PC-3 (cell line): ENCODE measurements around the gene PAPOLB. TPM values are rescaled to one million over a fixed set of nuclear protein-coding genes. Genes with fewer than 3 reads are reported as not detected.

ENCODE experiments used
- ATAC-seq: fragments of 200-7000 bp; cut with Tn5 transposase; 2 replicates; pipeline ENCODE4 v1.9.1; 2020; ENCODE audit warnings: mild to moderate bottlenecking, moderate library complexity
- BruUV-seq: library from RNA; stranded (reverse); fragments of 400-500 nt; replicated peaks from 2 replicates; lab custom pipeline; 2021; lab: Mats Ljungman, UMichigan
- CTCF ChIA-PET: fragments of 300-600 bp; sonication (Branson Sonifier 250); formaldehyde crosslinking; loops from one replicate; lab custom pipeline; 2022; ENCODE audit warnings: antibody characterized with exemption; lab: Charles Lee
- POLR2A ChIA-PET: fragments of 300-600 bp; sonication (Branson Sonifier 250); formaldehyde crosslinking; loops from one replicate; lab custom pipeline; 2022; ENCODE audit warnings: antibody characterized with exemption; ENCODE audit not compliant: unreplicated experiment; lab: Charles Lee
- DNase-seq: peaks from one replicate; pipeline ENCODE4 v3.0.0-alpha.2; 2015
- H2AFZ ChIP-seq: fragments of 300-600 bp; sonication (generic); 2 replicates; pipeline ENCODE4 v1.6.0; 2016; ENCODE audit warnings: antibody characterized with exemption, low read length
- H3F3A ChIP-seq: fragments of 300-600 bp; sonication (generic); one replicate; pipeline ENCODE4 v1.6.0; 2017; ENCODE audit warnings: antibody characterized with exemption, low read length, control low read depth, mild to moderate bottlenecking; ENCODE audit not compliant: unreplicated experiment
- H3K27ac ChIP-seq: fragments of 300-600 bp; sonication (generic); 2 replicates; pipeline ENCODE4 v1.5.1; 2016; ENCODE audit warnings: mild to moderate bottlenecking, low read length
- H3K27me3 ChIP-seq: fragments of 300-600 bp; sonication (generic); 2 replicates; pipeline ENCODE4 v1.6.1; 2016; ENCODE audit warnings: low read length, mixed read lengths
- H3K36me3 ChIP-seq: fragments of 300-600 bp; sonication (generic); 2 replicates; pipeline ENCODE4 v1.6.1; 2016; ENCODE audit warnings: low read depth, mixed run types, low read length, mixed read lengths
- H3K4me1 ChIP-seq: fragments of 300-600 bp; sonication (generic); 2 replicates; pipeline ENCODE4 v1.5.1; 2016; ENCODE audit warnings: low read length; ENCODE audit not compliant: insufficient read depth
- H3K4me2 ChIP-seq: fragments of 300-600 bp; sonication (generic); 2 replicates; pipeline ENCODE4 v1.6.0; 2016; ENCODE audit warnings: low read length
- H3K4me3 ChIP-seq: fragments of 300-600 bp; sonication (generic); 2 replicates; pipeline ENCODE4 v1.5.1; 2016; ENCODE audit warnings: mild to moderate bottlenecking, low read length, mixed read lengths
- H3K79me2 ChIP-seq: fragments of 300-600 bp; sonication (generic); 2 replicates; pipeline ENCODE4 v1.6.1; 2017; ENCODE audit warnings: low read length, mixed read lengths
- H3K9ac ChIP-seq: fragments of 300-600 bp; sonication (generic); 2 replicates; pipeline ENCODE4 v1.6.0; 2016; ENCODE audit warnings: mild to moderate bottlenecking, low read length
- H3K9me2 ChIP-seq: fragments of 300-600 bp; sonication (generic); replicated peaks from 2 replicates; pipeline ENCODE4 v1.6.1; 2016; ENCODE audit warnings: mixed run types, low read length, mixed read lengths
- H3K9me3 ChIP-seq: fragments of 300-600 bp; sonication (generic); 2 replicates; pipeline ENCODE4 v1.6.1; 2016; ENCODE audit warnings: low read length, mixed read lengths
- H4K20me1 ChIP-seq: fragments of 300-600 bp; sonication (generic); 2 replicates; pipeline ENCODE4 v1.6.1; 2016; ENCODE audit warnings: low read length, mixed read lengths
- EZH2 ChIP-seq: fragments of 300-600 bp; sonication (generic); IDR thresholded peaks from one replicate; pipeline ENCODE4 v1.6.1; 2017; ENCODE audit warnings: antibody characterized with exemption, mild to moderate bottlenecking, low read length; ENCODE audit not compliant: unreplicated experiment
- EZH2phosphoT487 ChIP-seq: fragments of 300-600 bp; sonication (generic); IDR thresholded peaks from 2 replicates; pipeline ENCODE4 v1.6.1; 2018; ENCODE audit warnings: mild to moderate bottlenecking, antibody characterized with exemption, low read length, borderline replicate concordance
- intact Hi-C: fragments of 100-400 bp; cut with micrococcal nuclease; formaldehyde crosslinking; loops from 2 replicates; pipeline ENCODE4 v1.9.0; 2023
- total RNA-seq: library from RNA; depleted of rRNA; stranded (reverse); fragments of >200 nt; gene quantifications from 2 replicates; pipeline ENCODE4 v1.2.3, GENCODE V29; 2014
- TF ChIP-seq, protein P1 (sequence below): fragments of 300-600 bp; sonication (generic); conservative IDR thresholded peaks from 2 replicates; pipeline ENCODE4 v1.5.1; 2017; ENCODE audit warnings: antibody characterized with exemption, low read depth, mild to moderate bottlenecking, low read length

The PAPOLB gene
- total RNA-seq, 1 experiment from 2014 or later = 0.29 TPM

DNA sequence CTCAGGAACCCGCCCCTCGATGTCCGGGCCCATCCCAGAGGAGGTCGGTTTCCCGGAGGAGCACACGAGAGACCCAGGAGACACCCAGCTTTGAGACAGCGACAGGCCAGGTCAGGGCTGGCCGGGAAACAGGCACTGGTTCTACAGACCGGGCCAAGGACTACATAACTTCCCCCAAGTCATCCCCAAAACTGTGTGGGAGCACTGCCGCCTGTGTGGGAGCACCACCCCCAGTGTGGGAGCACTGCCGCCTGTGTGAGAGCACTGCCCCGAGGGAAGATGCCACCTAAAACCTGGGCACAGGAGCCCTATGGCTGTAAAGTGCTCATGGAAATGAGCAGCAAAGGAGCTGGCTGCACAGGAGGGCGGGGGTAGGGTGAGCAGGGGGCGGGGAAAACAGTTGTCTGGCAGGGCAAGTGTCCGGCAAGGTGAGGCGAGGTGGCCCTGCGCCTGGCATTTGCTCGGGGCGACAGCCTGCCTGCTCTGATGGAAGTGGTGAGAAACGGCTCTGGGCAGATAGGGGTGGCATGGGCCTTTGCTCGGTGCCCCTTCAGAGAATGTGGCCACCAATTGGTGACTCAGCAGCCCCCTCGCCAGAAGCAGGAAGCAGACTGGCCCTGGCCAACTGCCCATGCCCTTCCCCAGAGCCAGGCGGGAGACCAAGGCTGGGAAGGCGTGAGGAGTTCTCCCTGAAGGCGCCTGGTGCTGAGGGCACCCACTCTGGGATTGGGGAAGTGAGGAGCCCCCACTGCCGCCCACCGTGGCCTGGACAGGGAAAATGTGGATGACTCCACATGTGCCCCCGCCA lies 26.2 kb downstream of the PAPOLB start:
- ChIA-PET POLR2A (no interaction called here), CTCF (no interaction called here)

DNA sequence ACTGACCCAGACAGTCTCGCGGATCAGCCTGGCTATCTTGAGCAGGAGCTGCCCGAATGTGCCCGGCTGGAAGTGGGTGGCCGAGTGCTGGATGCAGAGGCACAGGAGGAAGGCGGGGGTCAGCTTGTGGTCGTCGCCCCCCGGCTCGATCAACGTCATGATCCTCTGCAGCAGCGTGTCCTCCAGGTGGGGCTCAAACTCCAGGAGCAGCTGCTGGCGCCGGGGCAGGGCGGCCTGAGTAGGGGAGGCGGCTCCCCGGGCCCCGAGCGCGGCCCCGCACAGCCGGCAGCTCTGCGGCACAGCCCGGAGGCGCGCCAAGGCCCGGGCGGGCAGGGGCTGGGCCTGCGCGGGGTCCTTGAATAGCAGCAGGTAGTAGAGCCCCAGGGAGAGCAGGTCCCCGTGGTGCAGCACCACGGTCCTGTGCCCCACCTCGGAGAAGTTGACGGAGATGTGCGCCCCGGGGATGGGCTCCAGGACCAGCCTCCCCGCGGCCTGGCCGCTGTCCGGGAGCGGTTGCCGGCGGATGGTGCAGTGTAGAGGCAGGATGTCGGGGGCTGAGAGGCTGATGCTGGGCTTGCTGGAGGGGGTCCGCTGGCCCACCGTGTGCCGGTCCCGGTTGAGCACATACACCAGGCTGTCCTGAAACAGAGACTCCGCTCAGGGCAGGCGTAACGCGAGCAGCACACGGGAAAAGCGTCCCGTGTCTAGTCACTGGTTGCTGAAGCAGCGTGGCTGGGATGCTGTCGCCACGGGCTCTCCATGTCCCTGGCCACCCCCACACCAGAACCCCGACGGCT lies 27.0 kb downstream of the PAPOLB start:
- no peaks in the 10 kb centered on the region for H3K9me3 ChIP-seq
- no peak for ATAC-seq
- H3K4me1 ChIP-seq = no peaks in the 10 kb centered on the region
- no TSS peak for BruUV-seq
- intact Hi-C loops = no loop called here
- no peak overlapping the region for H2AFZ ChIP-seq
- no peak overlapping the region for H3K4me2 ChIP-seq
- CTCF ChIA-PET = no interaction called here
- TF ChIP-seq EZH2 = no peak
- TF ChIP-seq, protein P1, sequence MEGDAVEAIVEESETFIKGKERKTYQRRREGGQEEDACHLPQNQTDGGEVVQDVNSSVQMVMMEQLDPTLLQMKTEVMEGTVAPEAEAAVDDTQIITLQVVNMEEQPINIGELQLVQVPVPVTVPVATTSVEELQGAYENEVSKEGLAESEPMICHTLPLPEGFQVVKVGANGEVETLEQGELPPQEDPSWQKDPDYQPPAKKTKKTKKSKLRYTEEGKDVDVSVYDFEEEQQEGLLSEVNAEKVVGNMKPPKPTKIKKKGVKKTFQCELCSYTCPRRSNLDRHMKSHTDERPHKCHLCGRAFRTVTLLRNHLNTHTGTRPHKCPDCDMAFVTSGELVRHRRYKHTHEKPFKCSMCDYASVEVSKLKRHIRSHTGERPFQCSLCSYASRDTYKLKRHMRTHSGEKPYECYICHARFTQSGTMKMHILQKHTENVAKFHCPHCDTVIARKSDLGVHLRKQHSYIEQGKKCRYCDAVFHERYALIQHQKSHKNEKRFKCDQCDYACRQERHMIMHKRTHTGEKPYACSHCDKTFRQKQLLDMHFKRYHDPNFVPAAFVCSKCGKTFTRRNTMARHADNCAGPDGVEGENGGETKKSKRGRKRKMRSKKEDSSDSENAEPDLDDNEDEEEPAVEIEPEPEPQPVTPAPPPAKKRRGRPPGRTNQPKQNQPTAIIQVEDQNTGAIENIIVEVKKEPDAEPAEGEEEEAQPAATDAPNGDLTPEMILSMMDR = no peak
- TF ChIP-seq EZH2phosphoT487 = no peak
- H3K9me2 ChIP-seq = no peaks in the 10 kb centered on the region
- no peak overlapping the region for H3K4me3 ChIP-seq
- no peak for DNase-seq
- POLR2A ChIA-PET = no interaction called here
- H3K79me2 ChIP-seq = no peaks in the 10 kb centered on the region
- no peaks in the 10 kb centered on the region for H4K20me1 ChIP-seq
- H3K27ac ChIP-seq = no peak overlapping the region
- H3K36me3 ChIP-seq = no peaks in the 10 kb centered on the region
- H3F3A ChIP-seq = no peaks in the 10 kb centered on the region
- no peak overlapping the region for H3K9ac ChIP-seq
- H3K27me3 ChIP-seq = no peaks in the 10 kb centered on the region

More for the DNA sequence above, 26.2 kb downstream of the PAPOLB start:
- no peak overlapping the region for H3K9ac ChIP-seq
- ATAC-seq (no peak; the same call in 1 of the 2 replicates), DNase-seq (no peak)
- H2AFZ ChIP-seq = no peak overlapping the region
- intact Hi-C loops = no loop called here
- H3K27me3 ChIP-seq = no peaks in the 10 kb centered on the region
- H3K27ac ChIP-seq = no peak overlapping the region
- no peaks in the 10 kb centered on the region for H3K79me2 ChIP-seq
- no peak overlapping the region for H3K4me2 ChIP-seq
- H3K4me3 ChIP-seq = no peak overlapping the region
- no peaks in the 10 kb centered on the region for H3K9me3 ChIP-seq
- H3F3A ChIP-seq = no peaks in the 10 kb centered on the region
- H4K20me1 ChIP-seq = no peaks in the 10 kb centered on the region
- H3K9me2 ChIP-seq = no peaks in the 10 kb centered on the region
- BruUV-seq = no TSS peak
- TF ChIP-seq EZH2phosphoT487 (no peak), EZH2 (no peak)
- TF ChIP-seq, protein P1 = no peak
- no peaks in the 10 kb centered on the region for H3K36me3 ChIP-seq
- no peaks in the 10 kb centered on the region for H3K4me1 ChIP-seq
